Right lobe of liver (tissue), 6 donors: ENCODE results near the gene PTGR2. TPM values are rescaled to one million over a fixed set of nuclear protein-coding genes. Genes with fewer than 3 reads are reported as not detected.

ENCODE experiments used
- ATAC-seq, 4 donors: fragments of 200-7000 bp; cut with Tn5 transposase; one replicate each; pipeline ENCODE4 v1.9.1; 2020; ENCODE audit warnings: mild to moderate bottlenecking in 4 of 4, moderate library complexity in 4 of 4
- DNase-seq, 3 donors: peaks; one replicate each; pipeline ENCODE4 v3.0.0-alpha.2; 2020
- H3K27ac ChIP-seq, 3 donors: fragments of 200-600 bp; one replicate each; pipeline ENCODE4 v1.8.0; 2022
- H3K27me3 ChIP-seq, 2 donors: fragments of 200-600 bp; one replicate each; pipeline ENCODE4 v1.8.0; 2022
- H3K36me3 ChIP-seq, 4 donors: fragments of 200-600 bp; sonication (generic) in 1 of 4; one replicate each; pipeline versions ENCODE4 v1.5.1 to v1.8.0; 2017 to 2022; ENCODE audit warnings: control low read depth in 1 of 4
- H3K4me1 ChIP-seq, 4 donors: fragments of 200-600 bp; sonication (generic) in 1 of 4; one replicate each; pipeline versions ENCODE4 v1.5.1 to v1.8.0; 2017 to 2022; ENCODE audit warnings: control low read depth in 1 of 4
- H3K4me3 ChIP-seq, 3 donors: fragments of 200-600 bp; one replicate each; pipeline ENCODE4 v1.8.0; 2022
- H3K9me3 ChIP-seq, 4 donors: fragments of 200-600 bp; sonication (generic) in 1 of 4; one replicate each; pipeline versions ENCODE4 v1.5.1 to v1.8.0; 2017 to 2022; ENCODE audit warnings: control low read depth in 1 of 4
- CTCF ChIP-seq, 4 donors: fragments of 200-600 bp in 3 of 4; fragments of 450-650 bp in 1 of 4; IDR thresholded peaks; one replicate each; pipeline versions ENCODE4 v1.5.1 to v1.8.0; 2016 to 2022; ENCODE audit warnings: antibody characterized with exemption in 4 of 4, mild to moderate bottlenecking in 2 of 4
- POLR2A ChIP-seq: fragments of 450-650 bp; IDR thresholded peaks from one replicate; pipeline ENCODE4 v1.6.1; 2017; ENCODE audit warnings: antibody characterized with exemption, mild to moderate bottlenecking
- WGBS: methylation state at CpG from one replicate; pipeline ENCODE4 v1.1.6; 2018; ENCODE audit warnings: low coverage, low lambda C conversion rate; ENCODE audit not compliant: insufficient coverage; ENCODE audit errors: missing lambda C conversion rate; 5-methylcytosine and 5-hydroxymethylcytosine counted together
- intact Hi-C, 2 donors: fragments of 100-400 bp; cut with DNase I; formaldehyde crosslinking; loops; one replicate each; pipeline versions ENCODE4 v1.11.2 to v1.14.1; 2022
- long read RNA-seq: library from polyadenylated mRNA; unstranded; transcript quantifications from one replicate; pipeline ENCODE4 v2.0.0, GENCODE V29; 2019
- total RNA-seq, 6 experiments: library from RNA; depleted of rRNA in 2 of 6; stranded (reverse); fragments of >200 nt in 2 of 6; fragmentation: NEBNext Ultra II Directional in 3 of 6; extraction: Animal tissue kit (Norgen Biotek cat#: 25700) in 3 of 6; gene quantifications; one replicate each; pipeline versions ENCODE4 v1.1.0 to v1.2.4, GENCODE V29; 2016 to 2023
- donor health status: DM: no; HTN: yes; CAD: no.
- donor health status: DM: no; HTN: no; CAD: no.
- donor health status: DM: no; HTN: no; CAD: no.
- donor health status: DM: no; HTN: yes; CAD: no.
- donor health status: DM: no; HTN: yes; CAD: no.

The PTGR2 gene
- 10 to 100 TPM in 4 of 6 experiments, 1 to 10 TPM in 2; 8.0 to 22.4 (median 12.4) TPM for total RNA-seq
- long read RNA-seq, partial matches to known transcripts = 0 of 2 reads
- long read RNA-seq, other reads (novel, unspliced or antisense) = 0 of 2 reads

- Histone ChIP-seq H3K9me3 (no peaks in the 10 kb centered on the region), H3K4me3 (peak within 1 kb of the TSS; percentile 54 to 70 (median 60)), H3K27ac (peak within 1 kb of the TSS; percentile 96 to 97 (median 96)), H3K27me3 (no peaks in the 10 kb centered on the region), H3K4me1 (peaks cover 0 to 12% (median 3%) of the 10 kb centered on the region in 4 donors), H3K36me3 (no peaks in the 10 kb centered on the region)
- WGBS = under 1% methylated on average over 39 of the region's 51 CpGs
- peak; percentile 93 for TF ChIP-seq POLR2A
- peak in 1 of 4 donors; percentile 14 for TF ChIP-seq CTCF (IDR thresholded peaks at IDR 0.05)
- intact Hi-C loops = no loop called here
- DNase-seq (peak; percentile 95 to 97 (median 97)), ATAC-seq (peak; percentile 91 to 96 (median 92))
Observed at GRCh38 chr14:73851567-73852382, at the start of gene PTGR2. Gene PTGR2 (plus strand): TSS chr14:73851831. CDS start chr14:73858863, 7,032 bp downstream.

- no peaks in the 10 kb centered on the region for H3K4me1 ChIP-seq
- ATAC-seq = peak; percentile 71 to 82 (median 76)
- DNase-seq = no peak
Observed at GRCh38 chr14:73802431-73803188, 49.0 kb upstream of the PTGR2 start.

GRCh38 chr14:73804636-73805035 lies 47.0 kb upstream of the PTGR2 start:
- Histone ChIP-seq H3K4me1 (no peaks in the 10 kb centered on the region), H3K27ac (no peak overlapping the region), H3K27me3 (no peaks in the 10 kb centered on the region), H3K4me3 (no peak overlapping the region), H3K36me3 (no peaks in the 10 kb centered on the region), H3K9me3 (no peaks in the 10 kb centered on the region)
- no peak for TF ChIP-seq POLR2A
- no peak for TF ChIP-seq CTCF (IDR thresholded peaks at IDR 0.05)
- 100% methylated on average over 1 of the region's 2 CpGs for WGBS
- intact Hi-C loops = no loop called here
- ATAC-seq (no peak), DNase-seq (peak in 1 of 3 donors; percentile 23)

More at GRCh38 chr14:73802431-73803188, 49.0 kb upstream of the PTGR2 start:
- no peaks in the 10 kb centered on the region for H3K27me3 ChIP-seq
- no peaks in the 10 kb centered on the region for H3K36me3 ChIP-seq
- no peak overlapping the region for H3K27ac ChIP-seq
- H3K4me3 ChIP-seq = no peak overlapping the region
- WGBS = 69% methylated on average over 4 of the region's 10 CpGs
- intact Hi-C loops = no loop called here
- no peaks in the 10 kb centered on the region for H3K9me3 ChIP-seq
- TF ChIP-seq CTCF (IDR thresholded peaks at IDR 0.05) (no peak), POLR2A (no peak)

GRCh38 chr14:73807457-73807856 lies 44.2 kb upstream of the PTGR2 start:
- H3K27ac ChIP-seq = no peak overlapping the region
- no CpG with 5 or more reads among the region's 1 CpG for WGBS
- ATAC-seq (no peak), DNase-seq (no peak)
- no peak for TF ChIP-seq CTCF (IDR thresholded peaks at IDR 0.05)
- TF ChIP-seq POLR2A = no peak
- no peaks in the 10 kb centered on the region for H3K4me1 ChIP-seq
- H3K27me3 ChIP-seq = no peaks in the 10 kb centered on the region
- no peaks in the 10 kb centered on the region for H3K36me3 ChIP-seq
- intact Hi-C loops = no loop called here
- no peaks in the 10 kb centered on the region for H3K9me3 ChIP-seq
- H3K4me3 ChIP-seq = no peak overlapping the region
